GM21526 (cell line): ENCODE measurements around the gene RTEL1.
"Not testable (repeated sequence)": the region's sequence is repeated elsewhere in the genome, so short reads cannot be mapped to it uniquely, and the experiment has no call there.

Source experiments
- ATAC-seq: cut with Tn5 transposase; IDR thresholded peaks from one replicate; pipeline ENCODE4 v1.9.1; 2021; ENCODE audit warnings: moderate library complexity; ENCODE audit not compliant: unreplicated experiment, low FRiP score

Gene RTEL1

GRCh38 chr20:63650486-63650885 is 7.6 kb upstream of the RTEL1 start:
- ATAC-seq: not testable (repeated sequence)

GRCh38 chr20:63651942-63652191 is 6.2 kb upstream of the RTEL1 start:
- no peak for ATAC-seq

- ATAC-seq: no peak
These were observed 5.7 kb upstream of the RTEL1 start for GRCh38 chr20:63652192-63652980.

GRCh38 chr20:63653041-63653973 is 4.8 kb upstream of the RTEL1 start, which contains the start of gene STMN3:
TSS of gene STMN3 (minus strand) at chr20:63653424. CDS start at chr20:63653345, 79 bp downstream.
- ATAC-seq: no peak

GRCh38 chr20:63653974-63654668 is 4.0 kb upstream of the RTEL1 start:
- ATAC-seq: no peak

GRCh38 chr20:63655249-63655648 is 2.9 kb upstream of the RTEL1 start:
- ATAC-seq: no peak

GRCh38 chr20:63656451-63656850 is 1.7 kb upstream of the RTEL1 start:
- no peak for ATAC-seq

DNA sequence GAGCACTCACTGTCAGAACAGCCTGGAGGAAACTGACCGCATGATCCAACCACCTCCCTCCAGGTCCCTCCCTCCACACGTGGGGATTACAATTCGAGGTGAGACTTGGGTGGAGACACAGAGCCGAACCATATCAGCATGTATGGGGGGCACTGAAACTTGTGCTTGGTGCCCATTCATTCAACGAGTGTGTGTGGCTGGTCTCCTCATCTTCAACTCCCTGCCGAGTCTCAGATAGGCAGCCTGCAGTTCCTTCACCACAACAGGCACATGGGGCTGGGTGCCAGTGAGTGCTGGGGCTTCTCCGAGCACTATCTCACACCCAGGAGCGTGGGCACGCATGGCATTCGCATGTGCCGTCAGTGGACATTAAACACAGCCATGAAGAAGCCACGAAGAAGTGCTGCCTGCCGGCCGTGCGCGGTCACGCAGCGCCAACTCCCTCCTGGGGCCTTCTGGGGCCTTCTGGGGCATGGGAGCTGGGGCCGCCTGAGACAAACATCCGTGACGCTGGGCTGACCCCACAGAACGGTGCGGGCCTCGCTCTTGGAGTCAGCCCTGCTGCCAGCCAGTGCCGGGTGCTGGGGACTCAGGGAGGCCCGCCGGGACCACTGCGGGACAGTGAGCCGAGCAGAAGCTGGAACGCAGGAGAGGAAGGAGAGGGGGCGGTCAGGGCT is 714 bp upstream of the RTEL1 start:
- ATAC-seq: peak; percentile 4

DNA sequence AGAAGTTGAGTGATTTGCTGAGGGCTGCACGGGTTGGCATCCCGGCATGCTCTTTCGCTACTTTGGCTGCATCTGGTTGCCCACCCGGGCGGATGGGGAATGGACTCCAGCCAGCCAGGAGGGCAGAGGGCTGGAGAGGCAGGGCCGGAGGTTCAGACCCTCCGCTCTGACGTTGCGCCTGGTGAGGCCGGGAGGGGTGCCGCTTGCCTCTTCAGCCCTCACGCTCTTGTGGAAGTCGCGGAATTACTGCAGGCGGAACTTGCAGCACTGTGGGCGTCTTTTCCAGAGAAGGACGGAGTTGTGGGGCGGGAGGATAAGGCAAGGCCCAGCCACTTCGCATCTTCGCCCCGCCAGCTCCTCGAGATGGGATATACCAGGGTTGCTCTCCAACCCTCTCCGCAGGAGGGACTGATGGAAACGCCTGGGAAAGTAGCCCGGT is 656 bp downstream of the RTEL1 start:
- no peak for ATAC-seq

DNA sequence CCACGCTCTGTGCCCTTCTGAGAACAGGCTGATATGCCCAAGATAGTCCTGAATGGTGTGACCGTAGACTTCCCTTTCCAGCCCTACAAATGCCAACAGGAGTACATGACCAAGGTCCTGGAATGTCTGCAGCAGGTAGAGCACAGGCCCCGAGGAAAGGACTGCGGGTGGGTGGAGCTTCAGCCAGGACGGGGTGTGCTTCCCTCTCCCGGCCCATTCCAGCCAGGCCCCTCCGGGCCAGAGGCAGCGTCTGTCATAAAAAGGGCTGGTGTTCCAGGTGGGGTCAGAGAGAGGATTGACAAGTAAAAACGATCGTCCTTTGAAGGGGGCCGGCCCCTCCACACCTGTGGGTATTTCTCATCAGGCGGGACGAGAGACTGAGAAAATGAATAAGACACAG is 1.3 kb downstream of the RTEL1 start:
- no peak for ATAC-seq

- not testable (repeated sequence) for ATAC-seq
These were observed 2.1 kb downstream of the RTEL1 start for GRCh38 chr20:63660174-63660573.

DNA sequence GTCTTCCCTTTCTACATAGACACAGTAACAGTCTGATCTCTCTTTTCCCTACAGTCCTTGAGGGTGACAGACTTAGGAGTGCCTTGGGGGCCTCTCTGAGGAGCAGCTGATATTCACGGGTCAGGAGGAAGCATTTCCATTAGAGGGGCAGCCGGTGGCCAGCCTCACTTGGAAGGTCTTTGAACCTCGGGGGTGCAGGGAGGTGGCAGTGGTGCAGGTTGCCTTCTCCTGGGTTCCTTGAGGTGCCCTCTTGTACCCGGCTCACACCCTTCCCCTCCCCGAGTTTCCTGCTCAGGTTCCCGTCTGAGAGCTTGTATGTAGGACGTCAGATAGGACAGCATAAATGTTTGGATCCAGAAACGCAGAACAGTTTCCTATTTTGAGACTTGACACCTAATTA is 2.5 kb downstream of the RTEL1 start:
- no peak for ATAC-seq

GRCh38 chr20:63661108-63661507 is 3.0 kb downstream of the RTEL1 start:
- ATAC-seq: no peak

DNA sequence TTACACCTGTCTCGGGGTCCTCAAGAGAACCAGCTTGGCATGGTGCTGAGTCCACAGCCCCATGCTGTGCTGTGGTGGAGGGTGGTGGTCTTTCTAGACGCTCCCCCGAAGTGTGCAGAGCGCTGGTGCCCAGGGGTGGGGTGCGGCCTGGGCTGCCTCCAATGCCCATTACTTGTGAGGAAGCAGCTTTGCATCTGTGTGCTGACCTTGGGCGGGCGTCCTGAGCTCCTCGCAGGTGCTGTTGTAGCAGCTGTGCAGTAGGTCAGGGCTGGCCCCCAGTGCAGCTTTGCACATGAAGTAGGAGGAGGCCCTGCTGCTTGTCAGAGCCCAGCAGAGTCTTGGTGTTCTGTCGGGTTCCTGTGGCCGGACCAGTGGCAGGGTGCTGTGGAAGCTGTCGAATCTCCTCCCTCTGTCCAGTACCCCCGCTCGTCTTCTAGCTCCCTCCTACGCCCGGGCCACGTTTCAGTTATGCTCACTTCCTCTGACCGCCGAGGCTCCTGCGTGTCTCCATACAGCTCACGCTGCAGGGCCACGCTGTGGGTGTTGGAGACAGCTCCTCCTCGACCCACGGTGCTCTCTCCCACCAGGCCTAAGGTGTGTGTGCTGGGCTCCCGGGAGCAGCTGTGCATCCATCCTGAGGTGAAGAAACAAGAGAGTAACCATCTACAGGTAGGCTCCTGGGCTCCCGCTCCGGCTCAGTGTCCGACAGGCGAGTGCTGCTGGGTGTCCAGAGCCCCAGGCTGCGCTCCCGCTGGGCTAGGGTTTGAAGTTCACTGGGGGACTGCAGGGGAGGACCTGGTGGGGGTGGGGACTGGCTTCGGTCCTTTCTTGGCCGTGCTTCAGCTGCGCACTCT is 4.1 kb downstream of the RTEL1 start:
- no peak for ATAC-seq

DNA sequence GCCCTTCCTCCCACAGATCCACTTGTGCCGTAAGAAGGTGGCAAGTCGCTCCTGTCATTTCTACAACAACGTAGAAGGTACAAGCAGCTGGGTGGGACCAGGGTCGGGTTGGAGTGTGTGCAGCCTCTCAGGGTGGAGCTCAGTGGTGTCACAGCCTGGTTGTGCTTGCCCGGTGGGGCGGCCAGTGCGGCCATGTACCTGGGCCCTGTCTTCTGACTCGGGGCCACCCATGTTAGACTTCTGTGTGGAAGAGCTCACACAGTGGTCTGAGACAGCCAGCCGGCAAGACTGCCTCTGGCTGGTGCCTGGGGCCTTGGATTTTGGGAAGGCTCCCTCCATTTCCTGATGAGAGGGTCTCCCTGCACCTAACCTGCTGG is 4.7 kb downstream of the RTEL1 start:
- ATAC-seq: no peak

DNA sequence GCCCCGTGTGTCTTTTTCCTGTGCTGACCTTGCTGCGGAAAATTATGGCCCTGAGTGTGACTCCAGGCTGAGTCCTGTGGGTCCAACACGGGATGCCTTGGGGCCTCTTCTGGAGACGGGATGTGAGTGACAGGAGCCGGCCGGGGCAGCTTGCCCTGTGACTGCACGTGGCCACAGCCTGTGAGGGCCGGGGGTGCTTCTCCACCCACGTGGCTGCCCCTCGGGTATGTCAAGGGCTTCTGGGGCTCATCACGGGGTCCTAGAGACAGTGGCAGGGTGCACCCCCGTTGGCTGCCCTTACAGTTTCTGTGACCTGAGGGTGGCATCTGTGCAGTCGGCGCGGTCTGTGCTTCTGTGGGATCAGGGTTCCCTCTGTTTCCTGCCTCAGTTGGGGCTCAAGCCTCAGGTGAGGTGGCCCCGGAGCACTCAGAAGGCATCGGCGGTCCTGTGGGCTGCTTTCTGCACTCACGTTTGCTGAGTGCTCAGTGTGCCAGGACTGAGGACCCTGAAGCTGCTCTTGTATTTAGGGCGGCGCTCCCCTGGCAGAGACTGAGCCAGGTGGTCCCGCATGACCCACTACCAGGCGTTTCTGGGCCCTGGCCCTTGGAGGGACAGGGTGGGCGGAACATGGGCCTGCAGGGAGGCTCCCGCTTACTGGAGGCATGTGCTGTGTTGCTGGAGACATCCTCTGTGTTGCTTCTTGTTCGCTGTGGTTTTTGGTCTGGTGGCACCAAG is 5.4 kb downstream of the RTEL1 start:
- no peak for ATAC-seq

DNA sequence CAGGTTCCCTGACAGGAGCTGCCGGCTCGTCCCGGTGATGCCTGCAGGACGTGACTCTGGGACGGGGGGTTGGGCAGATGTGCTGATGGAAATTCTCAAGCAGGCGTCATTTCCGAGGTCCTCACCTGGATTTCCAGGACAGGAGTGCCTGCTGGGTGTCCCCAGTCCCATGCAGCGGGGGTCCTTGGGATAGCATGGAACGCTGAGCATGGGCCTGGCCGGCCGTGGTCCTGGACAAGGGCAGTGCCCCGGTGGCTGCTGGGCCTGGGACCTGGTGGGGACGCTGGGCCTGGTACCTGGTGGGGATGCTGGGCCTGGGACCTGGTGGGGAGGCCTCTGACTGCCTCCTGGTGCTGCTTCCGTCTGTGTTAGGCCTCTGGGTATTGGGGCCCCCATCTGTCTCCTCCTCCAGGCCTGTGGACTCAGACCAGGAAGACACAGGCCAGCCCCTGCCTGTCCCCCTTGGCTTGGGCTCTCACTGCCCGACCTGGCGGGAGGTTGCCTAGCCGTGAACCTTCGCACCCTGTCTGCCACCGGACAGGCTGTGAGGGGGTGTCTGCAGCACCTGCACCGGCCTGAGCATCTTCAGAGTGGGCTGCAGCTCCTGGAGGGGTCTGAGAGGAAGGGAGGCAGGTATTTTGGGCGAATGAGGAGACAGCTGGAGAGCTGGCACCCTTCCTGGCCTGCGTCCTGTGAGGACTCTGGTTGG is 6.2 kb downstream of the RTEL1 start:
- no peak for ATAC-seq

DNA sequence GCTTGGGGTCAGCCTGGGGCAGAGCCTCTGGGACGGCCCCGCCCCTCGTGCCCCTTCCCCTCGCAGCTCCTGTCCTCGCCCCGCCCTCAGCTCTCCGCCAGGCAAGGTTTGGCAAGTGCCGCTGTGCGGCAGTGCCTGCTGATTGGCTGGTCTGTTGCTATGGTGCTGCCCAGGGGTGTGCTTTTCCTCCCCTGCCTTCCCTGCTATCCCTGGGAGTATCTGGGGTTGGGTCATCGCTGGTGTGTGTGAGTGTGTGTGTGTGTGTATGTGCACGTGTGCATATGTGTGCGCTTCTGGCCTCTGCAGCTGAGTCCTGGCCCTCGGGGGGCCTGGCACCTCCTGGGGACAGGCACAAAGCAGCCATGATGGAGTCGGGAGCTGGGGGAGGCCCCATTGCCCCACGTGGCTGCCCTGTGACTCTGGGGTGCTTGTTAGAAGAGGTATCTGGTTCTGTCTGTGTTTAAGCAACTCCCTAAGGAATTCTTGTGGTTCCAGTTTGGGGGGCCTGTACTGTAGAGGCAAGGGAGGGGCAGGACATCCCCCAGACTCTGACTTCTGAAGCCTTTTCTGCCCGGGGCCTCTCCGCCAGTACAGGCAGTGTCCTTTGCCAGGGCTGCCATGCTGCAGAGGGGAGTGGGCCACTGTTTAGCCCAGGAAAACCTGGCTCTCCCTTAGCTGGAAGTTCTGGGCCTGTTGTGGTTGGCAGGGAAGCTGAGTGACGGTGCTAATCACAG is 6.9 kb downstream of the RTEL1 start:
- no peak for ATAC-seq
